HG02678 (cell line): ENCODE data around the gene GRHL1.

Experiments used
- ATAC-seq: cut with Tn5 transposase; IDR thresholded peaks from one replicate; pipeline ENCODE4 v1.9.1; 2021; ENCODE audit warnings: mild to moderate bottlenecking, moderate library complexity; ENCODE audit not compliant: unreplicated experiment

The GRHL1 gene

DNA sequence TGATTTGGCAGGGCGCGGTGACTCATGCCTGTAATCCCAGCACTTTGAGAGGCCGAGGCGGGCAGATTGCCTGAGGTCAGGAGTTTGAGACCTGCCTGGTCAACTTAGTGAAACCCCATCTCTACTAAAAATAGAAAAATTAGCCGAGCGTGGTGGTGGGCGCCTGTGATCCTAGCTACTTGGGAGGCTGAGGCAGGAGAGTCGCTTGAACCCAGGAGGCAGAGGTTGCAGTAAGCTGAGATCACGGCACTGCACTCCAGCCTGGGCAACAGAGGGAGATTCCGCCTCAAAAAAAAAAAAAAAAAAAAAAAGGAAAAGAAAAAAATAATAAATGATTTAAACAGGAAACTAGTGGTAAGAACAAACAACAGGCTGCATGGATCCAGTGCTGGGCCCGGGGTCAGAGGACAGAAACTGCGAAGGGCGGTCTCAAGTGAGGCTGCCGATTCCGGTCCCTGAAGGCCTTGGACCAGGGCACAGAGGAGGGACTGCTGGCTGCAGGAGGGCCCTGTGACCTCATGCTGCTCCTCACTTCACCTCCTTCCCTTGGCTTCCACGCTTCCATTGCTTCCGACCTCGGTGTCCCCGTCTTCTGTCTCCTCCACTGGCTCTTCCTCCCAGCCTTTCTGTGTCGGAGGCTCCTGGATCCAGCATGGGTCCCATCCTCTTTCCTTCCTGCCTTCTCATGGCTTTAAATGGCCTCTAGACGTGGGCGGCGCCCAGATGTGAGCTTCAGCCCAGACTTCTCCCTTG, 2.1 kb upstream of the GRHL1 start:
- ATAC-seq = no peak

DNA sequence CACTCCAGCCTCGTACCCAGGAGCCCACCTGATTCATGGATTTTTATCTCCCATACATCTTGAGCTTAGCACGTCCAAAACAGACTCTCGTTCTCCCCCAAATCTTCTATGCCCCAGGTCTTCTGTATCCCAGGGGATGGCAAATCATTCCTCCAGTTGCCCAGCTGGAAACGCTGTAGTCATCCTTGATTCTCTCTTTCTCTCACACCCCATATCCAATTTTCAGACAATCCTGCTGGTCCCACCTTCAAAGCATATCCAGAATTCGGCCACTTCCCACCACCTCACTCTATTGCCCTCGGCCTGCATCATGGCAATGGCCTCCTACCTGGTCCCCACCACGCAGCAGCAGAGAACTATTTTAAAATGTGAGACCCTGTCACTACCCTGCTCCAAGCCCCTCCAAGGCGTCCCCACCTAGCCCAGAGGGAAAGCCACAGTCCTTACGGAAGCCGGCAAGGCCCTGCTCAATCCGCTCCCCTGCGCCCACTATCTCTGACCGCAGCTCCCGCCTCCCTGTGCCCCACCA, 1.4 kb upstream of the GRHL1 start:
- no peak for ATAC-seq

DNA sequence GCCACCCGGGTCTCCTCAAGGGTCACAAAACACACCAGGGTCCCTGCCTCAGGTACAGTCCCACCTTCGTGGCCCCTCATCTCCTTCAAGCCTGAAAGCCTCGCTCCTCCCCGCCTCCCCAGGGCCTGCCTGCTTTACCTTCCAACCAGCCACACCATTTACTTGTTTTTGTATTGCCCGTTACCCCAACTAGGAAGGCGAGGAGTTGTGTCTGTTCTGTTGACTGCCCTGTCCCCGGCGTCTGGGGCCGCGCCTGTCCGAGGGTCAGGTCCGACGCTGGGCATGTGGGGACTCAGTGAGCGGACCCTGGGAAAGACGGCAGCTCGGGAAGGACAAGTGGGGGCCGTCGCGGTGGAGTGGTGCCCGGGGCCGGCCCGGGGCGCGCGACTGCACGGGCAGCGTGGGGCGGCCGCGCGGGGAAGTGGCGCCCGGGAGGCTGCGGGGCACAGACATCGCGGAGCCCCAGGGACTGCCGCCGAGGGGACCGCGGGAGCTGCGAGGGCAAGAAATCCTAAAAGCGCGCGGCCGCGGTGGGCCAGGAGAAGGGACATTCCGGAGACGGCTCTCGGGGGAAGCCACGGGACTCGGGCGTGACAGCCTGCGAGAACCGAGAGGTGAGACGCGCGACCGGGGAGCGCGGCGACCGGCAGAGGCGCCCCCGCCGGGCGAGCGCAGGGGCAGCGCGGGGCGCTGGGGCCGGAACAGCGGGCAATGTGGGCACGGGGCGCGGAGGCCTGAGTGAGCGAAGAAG, 797 bp upstream of the GRHL1 start:
- ATAC-seq = peak; percentile 40

DNA sequence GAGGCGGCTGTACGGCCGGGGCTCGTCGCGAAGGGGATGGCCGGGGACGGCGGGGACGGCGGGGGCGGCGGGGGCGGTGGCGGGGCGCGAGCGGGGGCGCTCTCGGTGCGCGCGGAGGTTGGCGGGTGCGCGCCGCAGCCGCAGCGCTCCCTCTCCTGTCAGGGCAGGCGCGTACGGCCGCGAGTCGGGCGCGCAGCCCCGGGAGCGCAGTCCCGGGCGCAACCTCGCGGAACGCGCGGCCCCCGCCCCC, 296 bp upstream of the GRHL1 start:
- no peak for ATAC-seq

DNA sequence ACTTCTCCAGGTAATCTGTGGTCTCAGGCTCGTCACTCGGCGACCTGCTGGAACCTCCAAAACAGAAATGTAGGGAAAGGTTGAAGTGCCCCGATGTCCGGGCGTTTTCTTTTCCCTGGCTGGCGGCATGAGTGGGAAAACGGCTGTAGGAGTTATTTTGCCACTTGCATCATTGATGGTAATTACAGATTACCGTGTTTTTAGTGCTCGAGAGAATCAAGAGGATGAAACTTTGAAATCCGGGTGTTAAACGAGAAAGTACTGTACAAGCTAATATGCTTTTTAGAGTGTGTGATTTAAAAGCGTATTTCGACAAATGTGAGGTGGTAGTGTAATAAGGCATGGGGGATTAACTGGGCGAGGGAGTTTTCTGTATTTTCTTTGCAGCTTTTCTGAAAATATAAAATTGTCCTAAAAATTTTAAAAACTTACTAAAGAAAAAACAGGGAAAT, 819 bp downstream of the GRHL1 start:
- ATAC-seq = no peak

DNA sequence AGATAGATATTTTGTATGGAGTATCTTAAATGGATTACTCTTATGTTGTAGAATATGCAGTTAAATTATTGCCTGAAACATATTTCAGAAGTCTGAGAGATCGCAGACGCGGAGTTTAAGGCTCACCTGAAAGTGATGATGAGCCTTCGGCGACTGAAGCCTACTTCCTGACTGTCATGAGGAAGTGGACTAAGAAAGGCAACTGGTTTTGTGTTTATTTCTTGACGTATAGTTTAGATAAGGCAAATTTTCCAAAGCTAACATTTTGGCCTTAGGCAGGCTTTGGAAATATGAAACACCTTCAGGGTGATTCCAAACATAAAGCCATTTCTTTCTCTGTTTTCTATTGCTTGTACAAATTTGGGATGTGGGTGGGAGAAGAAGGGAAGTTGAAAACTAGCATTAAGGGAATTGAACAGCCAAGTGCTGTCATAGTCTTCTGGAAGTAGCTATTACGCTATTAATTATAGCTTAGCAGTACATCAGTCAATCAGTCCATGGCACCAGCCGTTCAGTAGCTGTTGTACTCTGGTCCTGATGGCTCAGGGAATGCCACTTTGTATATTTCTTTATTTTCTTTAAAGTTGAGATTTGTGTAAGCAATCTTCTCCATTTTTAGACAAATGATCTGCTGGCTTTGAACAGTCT, 1.5 kb downstream of the GRHL1 start:
- no peak for ATAC-seq

DNA sequence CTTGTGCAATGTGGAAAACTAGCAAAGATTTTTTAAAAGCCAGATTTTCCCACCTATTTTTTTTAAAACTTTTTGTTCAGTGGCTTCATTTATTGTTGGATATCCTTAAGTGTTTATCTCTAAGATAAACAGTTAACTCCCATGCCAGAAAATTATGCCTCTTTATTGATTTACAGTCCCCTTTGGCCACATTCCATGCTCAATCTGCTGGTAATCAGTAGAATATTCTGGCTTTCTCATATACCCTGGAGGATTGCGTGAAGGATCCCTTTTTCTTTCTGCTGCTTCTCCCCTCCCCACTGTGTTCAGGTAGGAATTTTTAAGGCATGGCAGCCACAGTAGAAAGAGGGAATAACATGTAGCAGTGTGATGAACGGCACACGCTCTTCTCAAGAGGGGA, 2.6 kb downstream of the GRHL1 start:
- ATAC-seq = no peak

DNA sequence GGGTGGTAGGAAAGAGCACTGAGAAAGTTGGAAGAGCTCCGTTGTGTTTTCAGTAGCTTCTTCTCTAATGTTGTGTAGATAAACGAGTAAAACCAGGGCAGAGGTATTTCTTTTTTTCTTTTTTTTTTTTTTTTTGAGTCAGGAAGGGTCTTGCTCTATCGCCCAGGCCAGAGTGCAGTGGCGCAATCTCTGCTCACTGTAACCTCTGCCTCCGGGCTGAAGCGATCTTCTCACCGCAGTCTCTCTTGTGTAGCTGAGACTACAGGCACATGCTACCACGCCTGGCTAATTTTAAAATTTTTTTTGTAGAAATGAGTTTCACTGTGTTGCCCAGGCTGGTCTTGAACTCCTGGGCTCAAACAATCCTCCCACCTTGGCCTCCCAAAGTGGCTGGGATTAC, 6.6 kb downstream of the GRHL1 start:
- ATAC-seq = no peak

DNA sequence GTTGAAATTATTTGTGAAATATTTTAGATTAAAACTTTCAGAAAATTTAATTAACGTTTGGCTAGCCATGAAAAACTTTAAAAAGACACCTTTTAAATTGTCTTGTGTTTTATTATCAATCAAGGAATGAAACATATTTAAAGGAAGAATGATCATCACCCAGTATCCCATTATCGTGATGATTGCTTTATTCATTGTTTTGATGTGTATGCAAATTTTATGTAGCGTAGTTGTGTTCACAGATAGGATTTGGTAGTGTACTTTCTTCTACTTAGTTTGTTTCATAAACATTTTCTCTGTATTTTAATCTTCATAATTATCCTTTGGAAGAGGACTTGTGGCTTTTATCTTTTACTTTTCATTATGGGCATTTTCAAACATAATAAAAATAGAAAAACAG, 7.8 kb downstream of the GRHL1 start:
- ATAC-seq = no peak

DNA sequence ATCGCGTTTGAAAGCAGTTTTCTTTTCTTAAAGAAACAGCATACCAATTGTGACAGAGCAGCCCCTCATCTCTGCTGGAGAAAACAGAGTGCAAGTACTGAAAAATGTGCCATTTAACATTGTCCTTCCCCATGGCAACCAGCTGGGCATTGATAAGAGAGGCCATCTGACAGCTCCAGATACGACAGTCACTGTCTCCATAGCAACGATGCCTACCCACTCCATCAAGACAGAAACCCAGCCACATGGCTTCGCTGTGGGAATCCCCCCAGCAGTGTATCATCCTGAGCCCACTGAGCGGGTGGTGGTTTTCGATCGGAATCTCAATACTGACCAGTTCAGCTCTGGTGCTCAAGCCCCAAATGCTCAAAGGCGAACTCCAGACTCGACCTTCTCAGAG, 9.5 kb downstream of the GRHL1 start:
- no peak for ATAC-seq

DNA sequence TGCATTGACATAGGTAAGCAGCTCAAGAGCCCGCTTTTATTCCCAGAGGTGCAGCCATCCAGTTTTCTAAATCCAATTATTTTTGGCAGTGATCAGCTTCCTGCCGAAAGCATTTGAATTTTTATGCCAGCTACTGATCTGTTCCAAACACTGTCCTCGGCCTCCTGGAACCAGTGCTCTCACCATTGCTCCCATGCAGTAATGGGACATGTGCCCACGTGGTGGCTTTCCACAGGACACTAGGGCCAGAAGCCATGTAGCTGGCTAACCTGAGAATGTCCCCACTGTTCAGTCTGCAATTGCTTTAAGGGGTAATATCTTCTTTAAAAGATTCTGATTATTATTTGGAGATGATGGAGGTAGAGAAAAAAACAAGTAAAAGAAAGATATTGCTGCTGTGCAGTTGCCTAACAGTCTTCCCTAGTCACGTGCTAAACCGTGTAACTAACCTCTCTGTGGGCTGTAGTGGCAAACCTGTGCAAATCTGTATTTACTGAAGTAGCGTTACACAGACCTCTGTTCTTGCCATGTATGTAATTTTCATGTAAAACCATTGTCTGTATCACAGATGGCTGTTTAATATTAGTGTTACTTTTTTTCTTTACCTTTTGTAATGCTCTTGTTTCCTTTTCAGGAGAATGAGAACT, 13.0 kb downstream of the GRHL1 start:
- no peak for ATAC-seq

DNA sequence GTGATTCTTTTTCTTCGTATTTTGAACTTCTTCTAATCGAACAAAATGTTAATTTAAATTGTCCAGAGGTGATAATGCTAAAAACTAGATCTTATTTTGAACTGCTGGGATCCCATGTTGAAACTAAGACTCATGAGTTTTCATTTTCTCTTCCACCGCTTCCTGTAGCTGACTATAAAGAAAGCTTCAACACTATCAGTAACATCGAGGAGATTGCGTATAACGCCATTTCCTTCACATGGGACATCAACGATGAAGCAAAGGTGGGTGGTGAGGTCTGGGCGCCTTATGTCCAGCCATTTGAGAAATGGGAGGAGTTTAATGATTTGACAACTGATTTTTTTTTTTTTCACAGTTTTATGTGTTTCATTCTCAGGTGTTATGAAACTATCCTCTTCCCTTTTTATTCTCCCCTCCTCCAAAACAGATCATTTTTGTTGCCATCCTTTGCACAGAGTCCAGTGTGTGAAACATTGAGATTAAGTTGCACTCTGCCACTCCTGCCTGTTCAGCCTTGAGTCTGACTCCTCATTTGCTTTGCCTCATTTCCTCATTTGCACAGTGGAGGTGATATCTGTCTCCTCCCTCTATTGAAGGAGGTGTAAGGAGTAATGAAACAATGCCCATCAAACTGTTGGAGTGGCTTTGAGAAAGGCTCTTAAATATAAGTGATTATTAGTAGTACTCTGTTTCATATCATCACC, 13.8 kb downstream of the GRHL1 start:
- no peak for ATAC-seq

DNA sequence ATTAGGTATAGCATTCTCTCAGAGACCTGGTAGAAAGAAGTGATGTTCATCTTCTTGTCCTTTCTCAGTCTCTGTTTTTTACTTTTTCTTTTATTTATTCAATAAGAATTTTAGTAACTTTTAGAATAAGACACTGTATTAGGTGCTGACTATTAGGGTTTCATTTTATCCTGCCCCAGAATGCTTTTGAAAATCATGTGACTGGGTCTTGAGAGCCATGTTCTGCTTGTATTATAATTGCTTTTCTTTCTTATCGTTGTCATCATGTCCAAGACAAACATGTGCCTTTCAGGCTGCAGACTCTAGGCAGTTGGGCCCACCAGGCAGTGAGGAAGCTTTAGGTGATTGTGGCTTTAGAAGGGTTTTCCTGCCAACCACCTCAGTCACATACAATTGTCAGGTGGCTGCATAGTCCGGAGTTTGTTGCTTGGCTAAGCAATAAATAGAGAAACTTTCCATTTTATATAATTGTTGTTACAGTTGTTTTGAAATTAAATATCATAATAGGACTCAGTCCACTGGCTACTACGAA, 15.1 kb downstream of the GRHL1 start:
- ATAC-seq = no peak

DNA sequence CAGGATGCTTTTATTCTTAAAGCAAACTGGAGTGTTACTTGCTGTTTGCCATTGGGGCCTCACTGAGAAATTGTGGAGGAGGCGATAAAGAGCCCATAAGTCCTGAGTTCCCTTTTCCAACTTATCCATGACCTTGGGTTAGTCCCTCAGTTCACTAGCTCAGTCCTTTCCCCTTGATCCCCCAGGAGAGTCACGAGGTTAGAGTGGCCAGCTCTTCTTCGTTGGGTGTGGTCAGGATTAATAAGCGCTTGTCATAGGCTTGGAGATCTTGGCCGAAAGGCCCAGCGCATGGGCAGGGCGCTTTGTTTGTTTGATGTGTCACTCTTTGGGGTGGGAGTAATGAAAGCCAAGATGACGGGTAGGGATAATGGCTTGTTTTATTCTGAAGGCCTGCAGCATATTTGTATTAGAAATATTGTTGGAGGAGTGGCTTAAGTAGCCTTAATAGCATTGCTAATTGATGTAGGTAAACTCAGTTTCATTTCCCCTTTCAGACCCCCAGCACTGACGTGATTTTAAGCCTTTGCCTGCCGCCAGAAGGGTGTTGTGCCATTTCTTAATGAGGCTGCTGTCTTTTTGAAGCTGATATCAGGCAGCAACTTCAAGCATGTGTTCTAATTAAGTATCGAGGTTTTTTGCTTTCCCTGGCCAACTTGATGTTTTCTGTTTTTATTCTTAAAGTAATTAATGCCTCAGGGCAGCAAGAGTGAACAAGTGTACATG, 15.7 kb downstream of the GRHL1 start:
- ATAC-seq = peak; percentile 56

DNA sequence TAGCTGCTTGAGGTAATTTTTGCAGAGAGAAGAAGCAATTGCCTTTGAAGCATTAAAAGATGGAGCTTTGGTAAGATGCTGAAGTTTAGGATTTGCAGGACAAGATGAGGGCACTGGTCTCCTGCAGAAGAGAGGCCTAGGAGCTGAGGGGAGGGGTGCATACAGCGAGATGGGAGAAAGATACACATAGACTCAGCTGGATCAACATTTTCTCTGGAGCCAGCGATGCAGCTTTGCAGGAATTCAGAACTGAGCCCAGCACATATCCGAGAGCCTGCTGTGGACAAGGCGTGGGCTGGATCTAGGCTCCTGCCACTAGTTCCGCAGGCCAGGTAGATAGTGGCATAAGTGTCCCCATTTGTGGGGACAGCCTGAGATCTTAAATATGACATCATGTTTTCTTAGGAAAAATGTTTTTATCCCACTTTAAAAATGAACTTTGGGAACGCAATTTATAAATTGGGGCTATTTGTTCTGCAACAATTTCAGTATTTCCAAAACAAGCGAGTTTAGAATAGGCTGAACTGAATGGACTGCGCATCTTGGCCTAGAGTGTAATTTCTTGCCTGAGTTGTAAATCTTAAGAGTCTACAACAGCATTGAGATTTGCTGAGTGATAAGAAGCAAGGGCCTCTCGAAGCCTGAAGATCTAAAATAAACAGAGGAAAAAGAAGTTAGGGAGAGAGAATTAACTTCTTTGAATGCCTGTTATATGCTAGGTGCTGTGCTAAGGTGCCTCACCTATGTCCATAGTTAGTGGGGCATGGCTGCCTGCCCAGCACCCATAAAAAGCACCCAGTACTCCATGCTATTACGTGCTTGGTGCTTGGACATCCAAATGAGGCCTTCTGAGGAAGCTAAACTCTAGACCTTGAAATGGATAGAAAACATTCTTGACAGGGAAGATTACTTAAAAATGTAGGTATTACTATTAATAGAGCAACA, 17.3 kb downstream of the GRHL1 start:
- ATAC-seq = no peak

DNA sequence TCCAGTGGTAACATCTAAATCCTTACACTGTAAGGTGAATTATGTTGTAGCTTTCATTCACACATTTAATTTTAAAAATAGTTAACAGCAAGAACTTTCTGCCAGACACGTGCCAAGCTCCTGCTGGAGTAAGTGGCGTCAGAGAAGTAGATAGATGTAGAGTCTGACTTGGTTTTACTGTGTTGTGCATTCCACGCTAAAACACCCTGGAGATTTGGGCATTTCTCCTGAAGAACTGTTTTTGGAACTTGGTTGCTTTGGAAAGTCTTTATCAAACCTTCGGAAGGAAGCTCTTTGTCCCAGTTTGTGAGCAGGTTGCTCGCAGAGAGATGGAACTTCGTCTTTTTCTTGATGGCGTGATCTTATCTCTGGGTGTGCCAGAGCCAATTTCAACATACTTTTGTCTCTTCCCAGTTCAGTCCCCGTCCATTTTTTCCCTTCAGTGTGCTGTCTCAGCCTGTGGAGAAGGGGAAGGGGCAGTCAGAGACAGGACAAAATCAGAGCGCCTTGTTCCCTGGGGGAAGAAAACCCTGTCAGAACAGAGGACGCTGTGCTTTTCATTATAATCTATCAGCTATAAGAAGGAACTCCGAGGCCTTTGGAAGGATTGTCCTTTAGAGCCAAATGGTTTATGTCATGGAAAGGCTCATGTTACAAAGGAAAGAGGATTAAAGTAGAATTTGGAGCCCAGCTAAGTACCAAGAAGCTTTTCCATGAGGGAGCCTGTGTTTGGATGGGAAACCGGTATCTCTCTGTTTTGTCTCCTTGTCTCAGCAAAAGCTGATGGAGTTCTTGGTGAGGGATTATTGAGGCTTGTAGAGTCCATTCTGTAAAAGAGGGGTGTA, 18.9 kb downstream of the GRHL1 start:
- ATAC-seq = no peak

DNA sequence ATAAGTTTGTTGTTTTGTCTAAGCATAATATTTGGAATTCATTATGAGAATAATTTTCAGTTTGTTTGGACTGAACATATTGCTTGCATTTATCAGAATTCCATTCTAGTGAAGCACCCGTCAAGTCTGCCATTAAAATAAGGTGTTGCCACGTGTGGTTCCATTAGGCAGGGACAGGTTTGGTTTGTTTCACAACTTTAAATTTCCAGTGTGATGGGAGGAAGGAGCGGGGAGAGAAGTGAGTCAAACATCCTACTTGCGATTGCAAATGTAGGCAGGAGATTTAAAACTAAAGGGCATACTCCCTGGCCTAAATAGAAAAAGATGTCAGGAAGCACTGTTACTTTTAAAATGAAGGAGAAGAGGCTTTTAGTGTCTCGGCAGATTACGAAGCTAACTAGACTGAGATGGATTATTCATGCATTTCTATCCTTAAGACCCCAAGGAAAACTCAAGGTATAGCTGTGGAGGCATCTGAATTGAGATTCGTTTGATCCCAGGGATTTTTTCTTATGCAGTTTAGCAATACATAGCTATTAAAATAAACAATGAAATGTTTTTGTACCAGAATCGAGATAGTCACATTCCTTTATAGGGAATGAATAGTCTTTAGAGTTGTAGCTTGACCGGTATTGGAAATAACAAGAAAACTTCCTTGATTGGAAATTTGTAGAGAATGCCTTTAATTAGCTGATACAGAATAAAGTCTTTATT, 19.8 kb downstream of the GRHL1 start:
- no peak for ATAC-seq
